HUES64 (cell line): ENCODE results near the gene VIPAS39.

Source experiments
- H3K27ac ChIP-seq: 2 replicates; pipeline ENCODE4 v1.7.0; 2013; ENCODE audit warnings: low read depth, low read length, inconsistent platforms
- H3K27me3 ChIP-seq: 2 replicates; pipeline ENCODE4 v1.6.1; 2013; ENCODE audit warnings: mild to moderate bottlenecking, low read length; ENCODE audit not compliant: insufficient read depth
- H3K36me3 ChIP-seq: 2 replicates; pipeline ENCODE4 v1.6.1; 2013; ENCODE audit warnings: mild to moderate bottlenecking, low read length; ENCODE audit not compliant: insufficient read depth
- H3K4me1 ChIP-seq: 2 replicates; pipeline ENCODE4 v1.6.1; 2013; ENCODE audit warnings: mild to moderate bottlenecking, low read length, moderate library complexity; ENCODE audit not compliant: insufficient read depth
- H3K4me3 ChIP-seq: 2 replicates; pipeline ENCODE4 v1.5.1; 2013; ENCODE audit warnings: mild to moderate bottlenecking, low read length, moderate library complexity
- H3K9ac ChIP-seq: 2 replicates; pipeline ENCODE4 v1.6.1; 2013; ENCODE audit warnings: mild to moderate bottlenecking, low read depth, low read length
- H3K9me3 ChIP-seq: 2 replicates; pipeline ENCODE4 v1.6.1; 2013; ENCODE audit warnings: low read depth, low read length; ENCODE audit not compliant: insufficient read depth
- WGBS: fragments of 150-250, 120-280 bp; methylation state at CpG from one replicate; pipeline ENCODE4 v1.1.7; 2013; ENCODE audit warnings: missing lambda C conversion rate; 5-methylcytosine and 5-hydroxymethylcytosine counted together

Gene VIPAS39

GRCh38 chr14:77469539-77469938, 12.1 kb upstream of the VIPAS39 start:
- H3K9ac ChIP-seq, result no peak overlapping the region
- H3K4me3 ChIP-seq, result no peak overlapping the region
- peaks cover 11% of the 10 kb centered on the region; the same call in 1 of the 2 replicates for H3K4me1 ChIP-seq
- H3K27ac ChIP-seq, result no peak overlapping the region
- 100% methylated on average over 1 of the region's 1 CpG for WGBS
- no peaks in the 10 kb centered on the region for H3K9me3 ChIP-seq
- no peaks in the 10 kb centered on the region for H3K27me3 ChIP-seq
- peaks cover 52% of the 10 kb centered on the region for H3K36me3 ChIP-seq

- H3K36me3 ChIP-seq, result peaks cover 57% of the 10 kb centered on the region
- H3K9ac ChIP-seq, result no peak overlapping the region
Observed at GRCh38 chr14:77469067-77469505, 11.7 kb upstream of the VIPAS39 start.

GRCh38 chr14:77467801-77468200, 10.4 kb upstream of the VIPAS39 start:
- 94% methylated on average over 5 of the region's 5 CpGs for WGBS
- peaks cover 70% of the 10 kb centered on the region for H3K36me3 ChIP-seq

More at GRCh38 chr14:77469067-77469505, 11.7 kb upstream of the VIPAS39 start:
- 90% methylated on average over 14 of the region's 14 CpGs for WGBS
- Histone ChIP-seq H3K27me3 (no peaks in the 10 kb centered on the region), H3K4me3 (no peak overlapping the region), H3K27ac (no peak overlapping the region), H3K9me3 (no peaks in the 10 kb centered on the region), H3K4me1 (peaks cover 11% of the 10 kb centered on the region; the same call in 1 of the 2 replicates)

GRCh38 chr14:77459072-77459723, 1.8 kb upstream of the VIPAS39 start:
- peak overlapping the region; percentile 85 for H3K4me3 ChIP-seq
- no peaks in the 10 kb centered on the region for H3K9me3 ChIP-seq
- peaks cover 6% of the 10 kb centered on the region; the same call in 1 of the 2 replicates for H3K4me1 ChIP-seq
- peak overlapping the region; percentile 95 for H3K9ac ChIP-seq
- H3K36me3 ChIP-seq, result peaks cover 46% of the 10 kb centered on the region
- H3K27me3 ChIP-seq, result no peaks in the 10 kb centered on the region
- 51% methylated on average over 13 of the region's 13 CpGs for WGBS
- no peak overlapping the region for H3K27ac ChIP-seq

More at GRCh38 chr14:77467801-77468200, 10.4 kb upstream of the VIPAS39 start:
- H3K27ac ChIP-seq, result no peak overlapping the region
- no peaks in the 10 kb centered on the region for H3K9me3 ChIP-seq
- peaks cover 9% of the 10 kb centered on the region; the same call in 1 of the 2 replicates for H3K4me1 ChIP-seq
- no peaks in the 10 kb centered on the region for H3K27me3 ChIP-seq
- no peak overlapping the region for H3K4me3 ChIP-seq
- H3K9ac ChIP-seq, result no peak overlapping the region

- H3K9me3 ChIP-seq, result no peaks in the 10 kb centered on the region
- H3K27ac ChIP-seq, result peak overlapping the region; percentile 93
- H3K27me3 ChIP-seq, result no peaks in the 10 kb centered on the region
- H3K4me3 ChIP-seq, result peak overlapping the region; percentile 85
- H3K4me1 ChIP-seq, result peaks cover 6% of the 10 kb centered on the region; the same call in 1 of the 2 replicates
- H3K36me3 ChIP-seq, result peaks cover 39% of the 10 kb centered on the region
- H3K9ac ChIP-seq, result peak overlapping the region; percentile 95
- 2% methylated on average over 29 of the region's 29 CpGs for WGBS
Observed at GRCh38 chr14:77458249-77458950, 999 bp upstream of the VIPAS39 start.

- peak overlapping the region; percentile 79 for H3K9ac ChIP-seq
- H3K36me3 ChIP-seq, result peaks cover 36% of the 10 kb centered on the region
- H3K4me3 ChIP-seq, result peak overlapping the region; percentile 85
- 1% methylated on average over 18 of the region's 18 CpGs for WGBS
- peaks cover 6% of the 10 kb centered on the region; the same call in 1 of the 2 replicates for H3K4me1 ChIP-seq
- peak overlapping the region; percentile 65; the same call in 1 of the 2 replicates for H3K27ac ChIP-seq
- H3K27me3 ChIP-seq, result no peaks in the 10 kb centered on the region
- H3K9me3 ChIP-seq, result no peaks in the 10 kb centered on the region
Observed at GRCh38 chr14:77457115-77457521, 283 bp downstream of the VIPAS39 start.

- no peaks in the 10 kb centered on the region for H3K9me3 ChIP-seq
- WGBS, result 100% methylated on average over 1 of the region's 2 CpGs
- H3K4me1 ChIP-seq, result peaks cover 6% of the 10 kb centered on the region; the same call in 1 of the 2 replicates
- no peak overlapping the region for H3K27ac ChIP-seq
- peak overlapping the region; percentile 79; the same call in 1 of the 2 replicates for H3K9ac ChIP-seq
- H3K27me3 ChIP-seq, result no peaks in the 10 kb centered on the region
- peaks cover 36% of the 10 kb centered on the region for H3K36me3 ChIP-seq
- peak overlapping the region; percentile 85 for H3K4me3 ChIP-seq
Observed at GRCh38 chr14:77455966-77456640, 1.3 kb downstream of the VIPAS39 start.

- Histone ChIP-seq H3K36me3 (peaks cover 65% of the 10 kb centered on the region), H3K27me3 (no peaks in the 10 kb centered on the region), H3K4me1 (no peaks in the 10 kb centered on the region), H3K27ac (no peak overlapping the region), H3K9ac (no peak overlapping the region), H3K4me3 (no peak overlapping the region), H3K9me3 (no peaks in the 10 kb centered on the region)
- 84% methylated on average over 2 of the region's 2 CpGs for WGBS
Observed at GRCh38 chr14:77442196-77442595, 15.2 kb downstream of the VIPAS39 start.

- H3K36me3 ChIP-seq, result peaks cover 80% of the 10 kb centered on the region
- WGBS, result 91% methylated on average over 4 of the region's 4 CpGs
Observed at GRCh38 chr14:77439861-77440260, 17.5 kb downstream of the VIPAS39 start.

GRCh38 chr14:77438596-77438995, 18.8 kb downstream of the VIPAS39 start:
- Histone ChIP-seq H3K9me3 (no peaks in the 10 kb centered on the region), H3K27ac (no peak overlapping the region), H3K9ac (no peak overlapping the region), H3K36me3 (peaks cover 82% of the 10 kb centered on the region), H3K4me3 (no peak overlapping the region), H3K27me3 (no peaks in the 10 kb centered on the region), H3K4me1 (no peaks in the 10 kb centered on the region)
- no CpG with 5 or more reads among the region's 1 CpG for WGBS

More at GRCh38 chr14:77439861-77440260, 17.5 kb downstream of the VIPAS39 start:
- H3K9me3 ChIP-seq, result no peaks in the 10 kb centered on the region
- no peaks in the 10 kb centered on the region for H3K27me3 ChIP-seq
- H3K4me3 ChIP-seq, result no peak overlapping the region
- no peaks in the 10 kb centered on the region for H3K4me1 ChIP-seq
- no peak overlapping the region for H3K9ac ChIP-seq
- no peak overlapping the region for H3K27ac ChIP-seq

GRCh38 chr14:77436042-77436441, 21.4 kb downstream of the VIPAS39 start:
- Histone ChIP-seq H3K4me3 (no peak overlapping the region), H3K9me3 (no peaks in the 10 kb centered on the region), H3K36me3 (peaks cover 74% of the 10 kb centered on the region), H3K27ac (no peak overlapping the region), H3K4me1 (no peaks in the 10 kb centered on the region), H3K27me3 (no peaks in the 10 kb centered on the region), H3K9ac (no peak overlapping the region)
- 98% methylated on average over 3 of the region's 3 CpGs for WGBS
